ENCODE data around the gene PRR22. TPM values are rescaled to one million over a fixed set of nuclear protein-coding genes. Genes with fewer than 3 reads are reported as not detected.
"Not testable (repeated sequence)": the region's sequence is repeated elsewhere in the genome, so short reads cannot be mapped to it uniquely, and the experiment has no call there.

The PRR22 gene
- total RNA-seq, 4 donors from 2014 or later, result 0.75 to 3.0 (median 0.81) TPM

- no peak for TF ChIP-seq CTCF (IDR thresholded peaks at IDR 0.05)
- ATAC-seq (ENCODE audit: low FRiP score), result no peak
- no peak for DNase-seq (ENCODE audit: low spot score)
Measured at GRCh38 chr19:5785423-5785822, 877 bp upstream of the PRR22 start.

- DNase-seq (ENCODE audit: low spot score) (no peak), ATAC-seq (ENCODE audit: low FRiP score) (no peak)
- TF ChIP-seq CTCF (IDR thresholded peaks at IDR 0.05), result no peak
Measured at GRCh38 chr19:5782945-5783919, 1.3 kb downstream of the PRR22 start.

GRCh38 chr19:5782322-5782721 lies 2.2 kb downstream of the PRR22 start:
- ATAC-seq (ENCODE audit: low FRiP score) (no peak), DNase-seq (ENCODE audit: low spot score) (no peak)
- TF ChIP-seq CTCF (IDR thresholded peaks at IDR 0.05), result no peak

- not testable (repeated sequence) for ATAC-seq (ENCODE audit: low FRiP score)
Measured at GRCh38 chr19:5780916-5781315, 3.6 kb downstream of the PRR22 start.

GRCh38 chr19:5778402-5778801 lies 6.1 kb downstream of the PRR22 start:
- ATAC-seq (ENCODE audit: low FRiP score) (no peak), DNase-seq (ENCODE audit: low spot score) (no peak)
- no peak for TF ChIP-seq CTCF (IDR thresholded peaks at IDR 0.05)

More at GRCh38 chr19:5780916-5781315, 3.6 kb downstream of the PRR22 start:
- not testable (repeated sequence) for DNase-seq (ENCODE audit: low spot score)

GRCh38 chr19:5775668-5776309 lies 8.8 kb downstream of the PRR22 start:
- no peak for TF ChIP-seq CTCF (IDR thresholded peaks at IDR 0.05)
- ATAC-seq (ENCODE audit: low FRiP score), result no peak
- DNase-seq (ENCODE audit: low spot score), result no peak

- DNase-seq (ENCODE audit: low spot score) (no peak), ATAC-seq (ENCODE audit: low FRiP score) (no peak)
- no peak for TF ChIP-seq CTCF (IDR thresholded peaks at IDR 0.05)
Measured at GRCh38 chr19:5774921-5775320, 9.6 kb downstream of the PRR22 start.

Measured in omental fat pad (tissue), 4 donors.